CD4-positive, alpha-beta T cell treated with Interleukin-15 for 4 hours (primary cell): ENCODE results near the gene DTX4.
A peak's percentile ranks its signal among the peaks of the same experiment; 100 is the strongest.
"Not testable (repeated sequence)": the region's sequence is repeated elsewhere in the genome, so short reads cannot be mapped to it uniquely, and the experiment has no call there.

Source experiments
- DNase-seq: peaks from one replicate; pipeline ENCODE4 v3.0.0-alpha.2; 2020; ENCODE audit warnings: low spot score

The DTX4 gene

GRCh38 chr11:59171508-59172322 is at the start of gene DTX4:
TSS of gene DTX4 (plus strand) at chr11:59172132. CDS start at chr11:59172596, 464 bp downstream.
- peak; percentile 86 for DNase-seq

GRCh38 chr11:59135648-59136461 is 36.1 kb upstream of the DTX4 start:
- peak; percentile 88 for DNase-seq

- DNase-seq = not testable (repeated sequence)
Measured at GRCh38 chr11:59136551-59136950, 35.4 kb upstream of the DTX4 start.

GRCh38 chr11:59137190-59137589 is 34.7 kb upstream of the DTX4 start:
- no peak for DNase-seq

- no peak for DNase-seq
Measured at GRCh38 chr11:59138643-59139042, 33.3 kb upstream of the DTX4 start.

- no peak for DNase-seq
Measured at GRCh38 chr11:59141191-59141590, 30.7 kb upstream of the DTX4 start.

GRCh38 chr11:59141673-59142460 is 30.1 kb upstream of the DTX4 start:
- peak; percentile 0 for DNase-seq

GRCh38 chr11:59142530-59143507 is 29.1 kb upstream of the DTX4 start, which contains the start of gene FAM111A:
TSS of gene FAM111A (plus strand) at chr11:59142856. CDS start at chr11:59148873, 6,017 bp downstream.
- DNase-seq = peak; percentile 88

- no peak for DNase-seq
Measured at GRCh38 chr11:59144096-59144495, 27.8 kb upstream of the DTX4 start.

GRCh38 chr11:59144579-59145345 is 27.2 kb upstream of the DTX4 start:
- peak; percentile 81 for DNase-seq

GRCh38 chr11:59145534-59145933 is 26.4 kb upstream of the DTX4 start:
- DNase-seq = no peak

GRCh38 chr11:59151761-59152160 is 20.2 kb upstream of the DTX4 start:
- DNase-seq = no peak

GRCh38 chr11:59152312-59152951 is 19.5 kb upstream of the DTX4 start:
- peak; percentile 31 for DNase-seq

GRCh38 chr11:59154610-59155009 is 17.3 kb upstream of the DTX4 start:
- no peak for DNase-seq

- DNase-seq = no peak
Measured at GRCh38 chr11:59157433-59157832, 14.5 kb upstream of the DTX4 start.

GRCh38 chr11:59158206-59159068 is 13.5 kb upstream of the DTX4 start:
- peak; percentile 78 for DNase-seq

- no peak for DNase-seq
Measured at GRCh38 chr11:59164028-59164427, 7.9 kb upstream of the DTX4 start.

GRCh38 chr11:59172345-59173079 is 580 bp downstream of the DTX4 start:
- no peak for DNase-seq
